SK-N-SH treated with all-trans-retinoic acid at 6 μM for 48 hours (cell line): Measurements from ENCODE around the gene KRTAP10-4.
"Not testable (repeated sequence)": the region's sequence is repeated elsewhere in the genome, so short reads cannot be mapped to it uniquely, and the experiment has no call there.

Experiments
- GLIS3 ChIP-seq: fragments of 250-450 bp; sonication (Bioruptor Pico); IDR thresholded peaks from 2 replicates; pipeline ENCODE4 v1.5.0; 2020; ENCODE audit warnings: mild to moderate bottlenecking, moderate library complexity
- TCF4 ChIP-seq: fragments of 250-450 bp; sonication (Bioruptor Pico); IDR thresholded peaks from 2 replicates; pipeline ENCODE4 v1.8.0; 2021; ENCODE audit warnings: mild to moderate bottlenecking, moderate library complexity, borderline replicate concordance
- TOX ChIP-seq: fragments of 250-450 bp; sonication (Bioruptor Pico); IDR thresholded peaks from 2 replicates; pipeline ENCODE4 v1.8.0; 2021; ENCODE audit warnings: mild to moderate bottlenecking, moderate library complexity, borderline replicate concordance
- TSHZ2 ChIP-seq: fragments of 250-450 bp; sonication (Bioruptor Pico); IDR thresholded peaks from 2 replicates; pipeline ENCODE4 v1.5.0; 2020; ENCODE audit warnings: mild to moderate bottlenecking, moderate library complexity

- TF ChIP-seq GLIS3, TCF4, TSHZ2, TOX (CRISPR knock-in tag): not testable (repeated sequence)
Observed at GRCh38 chr21:44590897-44591800, 17.6 kb downstream of the KRTAP10-4 start.
